DMS53 treated with DMSO at 0.1 percent for 48 hours (cell line): ENCODE results near the gene ATP6V0E1.
"Not testable (repeated sequence)": the region's sequence is repeated elsewhere in the genome, so short reads cannot be mapped to it uniquely, and the experiment has no call there.

ENCODE experiments used
- DNase-seq: peaks from one replicate; lab custom pipeline; 2025; ENCODE audit not compliant: unreplicated experiment; lab: John Stamatoyannopoulos, UW

Gene ATP6V0E1

DNA sequence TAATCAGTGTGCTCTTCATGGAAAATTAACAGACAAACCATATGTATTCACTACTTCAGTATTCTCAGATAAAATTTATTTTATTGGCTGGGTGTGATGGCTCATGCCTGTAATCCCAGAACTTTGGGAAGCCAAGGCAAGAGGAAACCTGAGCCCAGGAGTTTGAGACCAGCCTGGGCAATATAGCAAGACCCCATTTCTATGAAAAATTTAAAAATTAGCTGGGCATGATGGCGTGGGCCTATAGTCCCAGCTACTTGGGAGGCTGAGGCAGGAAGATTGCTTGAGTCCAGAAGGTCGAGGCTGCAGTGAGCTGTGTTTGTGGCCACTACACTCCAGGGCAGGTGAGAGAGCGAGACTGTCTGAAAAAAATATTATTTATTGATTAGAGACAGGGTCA is 49.2 kb downstream of the ATP6V0E1 start:
- DNase-seq, result no peak

- DNase-seq, result no peak
Measured at GRCh38 chr5:173033923-173034322, 50.4 kb downstream of the ATP6V0E1 start.

DNA sequence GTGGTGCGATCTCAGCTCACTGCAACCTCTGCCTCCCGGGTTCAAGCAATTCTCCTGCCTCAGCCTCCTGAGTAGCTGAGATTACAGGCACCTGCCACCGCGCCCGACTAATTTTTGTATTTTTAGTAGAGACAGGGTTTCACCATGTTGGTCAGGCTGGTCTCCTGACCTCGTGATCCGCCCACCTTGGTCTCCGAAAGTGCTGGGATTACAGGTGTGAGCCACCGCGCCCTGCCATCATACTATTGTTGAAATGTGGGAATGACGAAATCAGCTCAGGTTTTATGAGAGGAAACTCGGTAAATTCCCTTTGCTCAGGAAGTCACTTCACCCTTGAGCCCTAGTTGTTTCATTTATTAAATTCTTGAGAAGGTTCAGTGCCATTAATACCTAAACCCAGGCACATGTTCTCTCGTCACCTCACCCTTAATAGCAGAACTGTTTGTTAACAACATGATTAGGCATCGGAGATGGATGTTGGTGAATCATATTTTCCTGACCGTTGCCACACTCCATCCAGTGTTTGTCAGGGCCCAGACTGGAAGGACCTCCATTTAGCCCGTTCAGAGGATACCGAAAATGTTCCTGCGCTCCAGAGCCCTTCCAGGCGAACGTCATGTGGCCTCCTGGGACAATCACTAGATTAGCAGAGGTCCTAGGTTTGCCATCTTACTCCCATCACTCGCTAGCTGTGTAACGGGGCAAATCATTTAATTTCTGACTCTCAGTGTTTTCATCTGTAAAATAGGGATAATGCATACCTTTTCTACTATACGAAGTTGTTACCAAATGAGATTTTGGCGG is 52.5 kb downstream of the ATP6V0E1 start:
- DNase-seq, result no peak

- DNase-seq, result no peak
Measured at GRCh38 chr5:173039188-173039587, 55.6 kb downstream of the ATP6V0E1 start.

DNA sequence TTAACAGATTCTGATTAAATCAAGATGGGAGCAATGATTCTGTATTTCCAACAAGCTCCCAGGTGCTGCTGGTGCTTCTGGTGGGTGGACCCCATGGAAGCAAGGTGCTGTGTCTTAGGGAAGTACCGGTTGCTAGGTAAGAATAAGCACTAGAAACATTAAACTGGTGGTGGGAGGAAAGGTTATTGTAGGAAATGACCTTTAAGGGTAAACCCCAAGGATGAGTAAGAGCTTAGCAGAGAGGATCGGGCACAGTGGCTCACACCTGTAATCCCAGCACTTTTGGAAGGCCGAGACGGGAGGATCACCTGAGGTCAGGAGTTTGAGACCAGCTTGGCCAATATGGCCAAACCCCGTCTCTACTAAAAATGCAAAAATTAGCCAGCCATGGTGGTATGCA is 56.4 kb downstream of the ATP6V0E1 start:
- no peak for DNase-seq

- no peak for DNase-seq
Measured at GRCh38 chr5:173041881-173042762, 58.6 kb downstream of the ATP6V0E1 start.

DNA sequence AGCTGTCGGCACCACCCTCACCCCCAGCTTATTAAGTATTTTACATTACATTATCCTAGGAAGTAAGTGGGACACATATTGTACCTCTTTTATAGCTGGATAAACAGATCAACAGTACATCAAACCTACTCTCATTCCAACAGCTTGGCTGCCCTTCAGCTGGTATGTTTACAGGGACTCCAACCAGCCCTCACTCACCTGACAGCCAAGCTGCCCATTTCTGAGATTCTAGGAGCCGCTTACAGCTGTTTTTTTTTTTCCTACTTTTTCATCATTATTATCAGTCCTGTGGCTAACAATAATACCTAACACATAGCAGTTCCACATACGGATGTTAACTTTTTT is 59.2 kb downstream of the ATP6V0E1 start:
- no peak for DNase-seq

GRCh38 chr5:173045474-173045873 is 61.9 kb downstream of the ATP6V0E1 start:
- no peak for DNase-seq

DNA sequence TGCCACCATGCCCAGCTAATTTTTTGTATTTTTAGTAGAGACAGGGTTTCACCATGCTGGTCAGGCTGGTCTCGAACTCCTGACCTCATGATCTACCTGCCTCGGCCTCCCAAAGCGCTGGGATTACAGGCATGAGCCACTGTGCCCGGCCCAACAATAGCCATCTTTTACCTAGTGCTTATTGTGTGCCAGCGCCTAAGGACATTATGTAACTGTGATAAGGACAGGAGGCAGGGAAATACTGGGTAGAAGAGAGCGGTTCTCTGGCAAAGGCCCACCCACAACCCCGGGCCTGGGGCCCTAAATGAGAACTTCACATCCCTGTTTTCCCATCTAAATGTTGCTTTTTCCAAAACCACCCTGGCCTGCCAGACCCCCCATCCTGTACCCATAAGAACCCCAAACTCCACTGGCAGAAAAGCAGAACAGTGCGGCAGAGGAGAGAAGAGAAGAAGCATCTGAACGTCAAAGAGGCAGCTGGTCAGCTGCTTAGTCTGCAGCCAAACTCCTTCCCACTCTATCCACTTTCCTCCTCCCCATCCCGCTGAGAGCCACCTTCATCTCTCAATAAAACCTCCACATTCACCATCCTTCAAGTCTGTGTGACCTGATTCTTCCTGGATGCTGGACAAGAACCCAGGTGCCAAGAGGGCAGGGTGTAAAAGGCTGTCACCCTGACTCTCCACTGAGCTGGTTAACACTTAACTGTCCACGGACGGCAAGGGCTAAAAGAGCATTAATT is 63.7 kb downstream of the ATP6V0E1 start:
- not testable (repeated sequence) for DNase-seq

- no peak for DNase-seq
Measured at GRCh38 chr5:173047838-173048105, 64.2 kb downstream of the ATP6V0E1 start.

DNA sequence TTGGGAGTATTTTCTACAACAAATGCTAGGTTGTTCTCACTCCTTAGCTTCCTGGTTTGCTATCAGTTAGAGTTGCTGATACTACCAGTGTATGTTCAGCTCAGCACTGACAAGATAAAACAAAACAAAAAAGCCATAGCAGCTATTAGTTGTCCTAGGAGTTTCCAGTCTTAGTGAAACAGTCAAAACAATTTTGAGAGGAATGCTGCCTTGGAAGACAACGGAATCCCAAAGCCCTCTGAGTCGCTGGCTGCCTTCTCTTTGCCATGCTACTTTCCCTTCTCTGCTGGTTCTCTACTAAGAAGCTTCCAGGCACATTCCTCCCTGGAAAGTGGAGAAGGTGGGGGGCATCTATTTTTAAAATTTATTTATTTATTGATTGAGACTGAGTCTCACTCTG is 67.2 kb downstream of the ATP6V0E1 start:
- no peak for DNase-seq

GRCh38 chr5:173051746-173052145 is 68.2 kb downstream of the ATP6V0E1 start:
- no peak for DNase-seq

- DNase-seq, result no peak
Measured at GRCh38 chr5:173053041-173053440, 69.5 kb downstream of the ATP6V0E1 start.

GRCh38 chr5:173055042-173055721 is 71.6 kb downstream of the ATP6V0E1 start:
- no peak for DNase-seq

DNA sequence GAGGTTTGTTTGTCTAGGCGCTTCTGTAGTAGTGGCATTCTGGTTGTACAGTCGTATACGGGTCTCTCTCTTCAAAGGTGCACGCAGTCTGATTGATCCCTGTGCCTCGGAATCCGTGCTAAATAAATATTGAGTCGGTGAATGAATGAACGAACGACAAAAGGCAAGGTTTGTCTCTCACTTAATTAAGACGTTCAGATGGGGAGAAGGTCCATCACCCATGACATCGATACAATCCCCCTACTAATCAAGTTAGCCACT is 72.1 kb downstream of the ATP6V0E1 start:
- no peak for DNase-seq

- DNase-seq, result peak; percentile 96
Measured at GRCh38 chr5:173055983-173056782, 72.6 kb downstream of the ATP6V0E1 start, which contains the start of gene CREBRF. TSS of gene CREBRF (plus strand) at chr5:173056352. CDS start at chr5:173080776, 24,424 bp downstream.

DNA sequence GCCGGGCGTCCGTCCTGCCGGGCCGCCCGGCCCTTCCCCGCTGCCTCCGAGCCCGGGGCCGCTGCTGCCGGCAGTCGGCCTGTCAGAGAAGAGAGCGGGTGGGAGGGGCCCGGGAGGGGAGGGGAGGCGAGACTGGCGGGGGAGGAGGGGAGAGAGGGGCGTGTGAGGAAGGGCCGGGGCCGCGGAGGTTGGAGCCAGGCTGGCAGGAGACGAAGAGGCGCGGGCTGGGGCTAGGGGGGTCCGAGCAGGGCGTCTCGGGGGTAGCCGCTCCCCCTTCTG is 73.2 kb downstream of the ATP6V0E1 start:
- DNase-seq, result no peak

- peak; percentile 96 for DNase-seq
Measured at GRCh38 chr5:173057062-173057924, 73.7 kb downstream of the ATP6V0E1 start.

DNA sequence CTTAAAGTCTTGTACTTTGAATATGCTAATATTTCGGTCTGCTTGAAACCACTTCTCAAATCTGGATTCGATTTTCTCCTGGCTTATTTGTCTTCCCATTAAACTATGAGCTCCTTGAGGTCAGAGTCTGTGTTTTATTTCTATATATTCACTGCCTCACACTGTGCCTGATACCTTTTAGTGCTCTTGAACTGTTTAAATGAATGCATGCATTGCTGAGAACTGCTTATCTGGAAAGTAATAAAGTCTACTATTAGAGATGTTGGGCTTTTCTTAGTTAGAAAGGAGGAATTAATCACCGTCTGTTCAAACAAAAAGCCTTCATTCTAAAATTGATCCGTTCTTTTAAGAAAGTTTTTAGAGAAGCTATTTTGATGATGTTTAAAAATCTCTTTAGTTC is 78.6 kb downstream of the ATP6V0E1 start:
- DNase-seq, result no peak

GRCh38 chr5:173065155-173065554 is 81.6 kb downstream of the ATP6V0E1 start:
- no peak for DNase-seq
